Measurements from ENCODE around the gene DISP1.

DNA sequence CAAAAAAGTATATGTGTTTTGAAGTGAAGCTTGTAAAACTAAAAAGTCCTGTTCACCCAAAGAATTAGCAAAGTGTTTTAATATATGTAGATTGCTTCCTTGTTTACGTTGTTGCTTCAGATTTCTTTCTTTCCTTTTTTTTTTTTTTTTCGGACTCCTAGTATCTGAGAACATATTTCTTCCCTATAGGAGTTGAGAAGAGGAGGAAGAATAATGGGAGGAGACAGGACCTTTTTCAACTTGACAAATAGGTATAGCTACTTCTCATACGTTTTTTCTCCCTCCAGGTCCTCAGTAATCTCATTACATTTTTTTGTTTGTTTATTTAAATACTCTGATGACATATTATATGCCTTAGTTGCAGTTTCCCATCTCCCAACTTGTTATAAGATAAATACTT lies 8.9 kb downstream of the DISP1 start:
- TF ChIP-seq POLR2A (IDR thresholded peaks at IDR 0.05): no peak
- TF ChIP-seq, protein P1, sequence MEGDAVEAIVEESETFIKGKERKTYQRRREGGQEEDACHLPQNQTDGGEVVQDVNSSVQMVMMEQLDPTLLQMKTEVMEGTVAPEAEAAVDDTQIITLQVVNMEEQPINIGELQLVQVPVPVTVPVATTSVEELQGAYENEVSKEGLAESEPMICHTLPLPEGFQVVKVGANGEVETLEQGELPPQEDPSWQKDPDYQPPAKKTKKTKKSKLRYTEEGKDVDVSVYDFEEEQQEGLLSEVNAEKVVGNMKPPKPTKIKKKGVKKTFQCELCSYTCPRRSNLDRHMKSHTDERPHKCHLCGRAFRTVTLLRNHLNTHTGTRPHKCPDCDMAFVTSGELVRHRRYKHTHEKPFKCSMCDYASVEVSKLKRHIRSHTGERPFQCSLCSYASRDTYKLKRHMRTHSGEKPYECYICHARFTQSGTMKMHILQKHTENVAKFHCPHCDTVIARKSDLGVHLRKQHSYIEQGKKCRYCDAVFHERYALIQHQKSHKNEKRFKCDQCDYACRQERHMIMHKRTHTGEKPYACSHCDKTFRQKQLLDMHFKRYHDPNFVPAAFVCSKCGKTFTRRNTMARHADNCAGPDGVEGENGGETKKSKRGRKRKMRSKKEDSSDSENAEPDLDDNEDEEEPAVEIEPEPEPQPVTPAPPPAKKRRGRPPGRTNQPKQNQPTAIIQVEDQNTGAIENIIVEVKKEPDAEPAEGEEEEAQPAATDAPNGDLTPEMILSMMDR (IDR thresholded peaks at IDR 0.05): no peak
